ENCODE results near the gene DNAH8. TPM values are rescaled to one million over a fixed set of nuclear protein-coding genes. Genes with fewer than 3 reads are reported as not detected.

DNAH8 gene
- total RNA-seq, 1 experiment from 2014 or later: not detected

DNA sequence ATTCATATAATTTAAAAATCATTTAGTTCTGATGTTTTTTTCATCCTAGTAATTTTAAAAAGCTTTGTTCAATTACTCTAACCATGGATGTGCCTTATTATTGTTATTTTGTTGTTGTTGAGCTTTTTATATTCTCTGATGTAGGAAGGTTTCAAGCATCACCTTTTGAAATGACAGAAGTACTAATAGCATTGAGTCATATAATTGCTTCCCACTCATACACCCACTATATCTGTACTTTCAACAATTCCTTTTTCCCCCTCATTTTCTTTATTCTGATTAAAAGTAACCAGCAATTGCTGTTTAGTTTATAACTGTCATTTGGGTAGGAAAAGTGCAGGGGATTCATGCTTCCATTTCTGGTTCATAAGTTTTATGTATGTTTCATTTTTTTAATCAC is 38.6 kb downstream of the DNAH8 start:
- H3K79me2 ChIP-seq (ENCODE audit: insufficient read depth, low read length): no peaks in the 10 kb centered on the region
- no peaks in the 10 kb centered on the region for H3K36me3 ChIP-seq (ENCODE audit: control insufficient read depth in 1 of 2, insufficient read depth in 2 of 2, low read length in 2 of 2)
- BruUV-seq (replicated peaks): no TSS peak
- H3K27me3 ChIP-seq (ENCODE audit: insufficient read depth, low read length): no peaks in the 10 kb centered on the region
- H3K4me3 ChIP-seq (replicated peaks in 1 of 2; ENCODE audit: low read depth in 1 of 2, low read length in 2 of 2): no peak overlapping the region
- H4K20me1 ChIP-seq (ENCODE audit: insufficient read depth): no peaks in the 10 kb centered on the region
- no peak overlapping the region for H3K4me2 ChIP-seq (ENCODE audit: low read length)
- ATAC-seq (no peak), DNase-seq (ENCODE audit: low read depth, low spot score) (no peak)
- no peak overlapping the region for H2AFZ ChIP-seq (ENCODE audit: low read depth, low read length, poor library complexity, severe bottlenecking)
- H3K4me1 ChIP-seq (ENCODE audit: control insufficient read depth in 1 of 2, insufficient read depth in 2 of 2, low read length in 2 of 2): peaks cover 13 to 20% of the 10 kb centered on the region in 2 experiments
- TF ChIP-seq CEBPB (IDR thresholded peaks at IDR 0.05; ENCODE audit: low read depth) (no peak), EGR1 (IDR thresholded peaks at IDR 0.05; ENCODE audit: low read depth) (no peak), ZFX (IDR thresholded peaks at IDR 0.05) (no peak), FOSL1 (IDR thresholded peaks at IDR 0.05; ENCODE audit: low read depth) (no peak), RAD21 (IDR thresholded peaks at IDR 0.05; ENCODE audit: low read depth) (no peak), TCF7L2 (IDR thresholded peaks at IDR 0.05; ENCODE audit: borderline replicate concordance, extremely low read depth, insufficient read depth, insufficient read length) (no peak), CBX3 (IDR thresholded peaks at IDR 0.05; ENCODE audit: low read depth) (no peak), POLR2A (IDR thresholded peaks at IDR 0.05; ENCODE audit: borderline replicate concordance, extremely low read depth, insufficient read depth, insufficient read length) (no peak)
- RAD21 ChIA-PET (ENCODE audit: low non-redundant PET in 1 of 2, low total read pairs in 2 of 2, uncharacterized antibody in 2 of 2, unreplicated experiment in 2 of 2): no interaction called here
- POLR2A ChIA-PET: no interaction called here
- intact Hi-C loops (cut with micrococcal nuclease): no loop called here
- no peaks in the 10 kb centered on the region for H3K9me2 ChIP-seq (ENCODE audit: insufficient read depth)
- H3K9me3 ChIP-seq (ENCODE audit: control insufficient read depth in 1 of 2, insufficient read depth in 1 of 2, low read depth in 1 of 2, low read length in 2 of 2): no peaks in the 10 kb centered on the region
- CTCF ChIA-PET: interaction anchor here (1.1 to 1.7 kb wide), 3 partner anchors 12 to 20 kb away, joined by 3 to 5 read pairs (median 3); no protein-coding TSS in a partner anchor
- no peak overlapping the region for H3K27ac ChIP-seq (ENCODE audit: low read depth, low read length)
- no peak overlapping the region for H3K9ac ChIP-seq (ENCODE audit: low read length)

DNA sequence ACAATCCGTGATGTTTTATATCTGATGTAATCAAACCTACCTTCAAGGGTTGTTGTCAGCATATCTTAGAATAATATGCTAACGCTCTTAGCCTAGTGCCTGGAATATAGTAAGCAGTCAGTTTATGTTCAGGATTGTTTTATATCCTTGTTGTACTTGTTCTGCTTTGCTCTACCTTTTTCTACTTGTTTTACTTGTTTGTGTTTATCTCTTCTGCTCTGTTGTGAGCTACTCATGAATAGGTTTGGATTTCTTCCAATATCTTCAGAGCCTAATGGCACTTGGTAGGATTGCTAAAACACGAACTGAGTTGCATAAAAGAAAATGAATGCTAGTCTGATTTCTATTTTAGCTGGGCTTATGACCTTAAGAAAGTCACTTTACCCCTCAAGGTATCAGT is 40.1 kb downstream of the DNAH8 start:
- ChIA-PET CTCF (interaction anchor here (1.0 to 1.1 kb wide), 2 partner anchors 16 to 19 kb away, joined by 3 to 4 read pairs; no protein-coding TSS in a partner anchor), POLR2A (no interaction called here), RAD21 (ENCODE audit: low non-redundant PET in 1 of 2, low total read pairs in 2 of 2, uncharacterized antibody in 2 of 2, unreplicated experiment in 2 of 2) (no interaction called here)
- Histone ChIP-seq H3K9ac (ENCODE audit: low read length) (0 out of 2 replicates have a peak overlapping the region, but pooled peaks have one; percentile 41), H4K20me1 (ENCODE audit: insufficient read depth) (no peaks in the 10 kb centered on the region), H3K27me3 (ENCODE audit: insufficient read depth, low read length) (no peaks in the 10 kb centered on the region), H2AFZ (ENCODE audit: low read depth, low read length, poor library complexity, severe bottlenecking) (peak overlapping the region; percentile 66), H3K9me3 (ENCODE audit: control insufficient read depth in 1 of 2, insufficient read depth in 1 of 2, low read depth in 1 of 2, low read length in 2 of 2) (no peaks in the 10 kb centered on the region), H3K27ac (ENCODE audit: low read depth, low read length) (no peak overlapping the region), H3K9me2 (ENCODE audit: insufficient read depth) (no peaks in the 10 kb centered on the region), H3K79me2 (ENCODE audit: insufficient read depth, low read length) (no peaks in the 10 kb centered on the region), H3K4me1 (ENCODE audit: control insufficient read depth in 1 of 2, insufficient read depth in 2 of 2, low read length in 2 of 2) (peaks cover 13 to 20% of the 10 kb centered on the region in 2 experiments), H3K4me2 (ENCODE audit: low read length) (peak overlapping the region; percentile 72), H3K4me3 (replicated peaks in 1 of 2; ENCODE audit: low read depth in 1 of 2, low read length in 2 of 2) (0 out of 4 replicates have a peak overlapping the region, but pooled peaks of 1 of the 2 experiments have one; percentile 11), H3K36me3 (ENCODE audit: control insufficient read depth in 1 of 2, insufficient read depth in 2 of 2, low read length in 2 of 2) (no peaks in the 10 kb centered on the region)
- DNase-seq (ENCODE audit: low read depth, low spot score) (peak; percentile 32), ATAC-seq (peak; percentile 57; the same call in 1 of the 2 replicates)
- intact Hi-C loops (cut with micrococcal nuclease): no loop called here
- no TSS peak for BruUV-seq (replicated peaks)
- peak; percentile 69 for TF ChIP-seq JUND (IDR thresholded peaks at IDR 0.05)
- no peak for TF ChIP-seq EGR1 (IDR thresholded peaks at IDR 0.05; ENCODE audit: low read depth)
- TF ChIP-seq FOSL1 (IDR thresholded peaks at IDR 0.05; ENCODE audit: low read depth): no peak
- peak; percentile 24; the same call in 1 of the 2 replicates for TF ChIP-seq POLR2AphosphoS5 (IDR thresholded peaks at IDR 0.05; ENCODE audit: low read depth, low read length)
- peak; percentile 51 for TF ChIP-seq CEBPB (IDR thresholded peaks at IDR 0.05; ENCODE audit: low read depth)
- TF ChIP-seq ZFX (IDR thresholded peaks at IDR 0.05): no peak
- TF ChIP-seq CBX3 (IDR thresholded peaks at IDR 0.05; ENCODE audit: low read depth): peak; percentile 71; the same call in 1 of the 2 replicates
- no peak for TF ChIP-seq ELF1 (IDR thresholded peaks at IDR 0.05; ENCODE audit: borderline replicate concordance, low read depth)
- no peak for TF ChIP-seq EZH2 (IDR thresholded peaks at IDR 0.05)
- no peak for TF ChIP-seq POLR2A (IDR thresholded peaks at IDR 0.05; ENCODE audit: borderline replicate concordance, extremely low read depth, insufficient read depth, insufficient read length)
- TF ChIP-seq YY1 (IDR thresholded peaks at IDR 0.05; ENCODE audit: extremely low read depth, insufficient replicate concordance, low read depth, low read length): no peak
- TF ChIP-seq, protein P1, sequence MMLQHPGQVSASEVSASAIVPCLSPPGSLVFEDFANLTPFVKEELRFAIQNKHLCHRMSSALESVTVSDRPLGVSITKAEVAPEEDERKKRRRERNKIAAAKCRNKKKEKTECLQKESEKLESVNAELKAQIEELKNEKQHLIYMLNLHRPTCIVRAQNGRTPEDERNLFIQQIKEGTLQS (IDR thresholded peaks at IDR 0.05): no peak
- TF ChIP-seq, protein P2, sequence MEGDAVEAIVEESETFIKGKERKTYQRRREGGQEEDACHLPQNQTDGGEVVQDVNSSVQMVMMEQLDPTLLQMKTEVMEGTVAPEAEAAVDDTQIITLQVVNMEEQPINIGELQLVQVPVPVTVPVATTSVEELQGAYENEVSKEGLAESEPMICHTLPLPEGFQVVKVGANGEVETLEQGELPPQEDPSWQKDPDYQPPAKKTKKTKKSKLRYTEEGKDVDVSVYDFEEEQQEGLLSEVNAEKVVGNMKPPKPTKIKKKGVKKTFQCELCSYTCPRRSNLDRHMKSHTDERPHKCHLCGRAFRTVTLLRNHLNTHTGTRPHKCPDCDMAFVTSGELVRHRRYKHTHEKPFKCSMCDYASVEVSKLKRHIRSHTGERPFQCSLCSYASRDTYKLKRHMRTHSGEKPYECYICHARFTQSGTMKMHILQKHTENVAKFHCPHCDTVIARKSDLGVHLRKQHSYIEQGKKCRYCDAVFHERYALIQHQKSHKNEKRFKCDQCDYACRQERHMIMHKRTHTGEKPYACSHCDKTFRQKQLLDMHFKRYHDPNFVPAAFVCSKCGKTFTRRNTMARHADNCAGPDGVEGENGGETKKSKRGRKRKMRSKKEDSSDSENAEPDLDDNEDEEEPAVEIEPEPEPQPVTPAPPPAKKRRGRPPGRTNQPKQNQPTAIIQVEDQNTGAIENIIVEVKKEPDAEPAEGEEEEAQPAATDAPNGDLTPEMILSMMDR (IDR thresholded peaks at IDR 0.05 in 2 of 3, conservative IDR thresholded peaks at IDR 0.05 in 1 of 3; ENCODE audit: borderline replicate concordance in 1 of 3, insufficient read depth in 1 of 3, low read depth in 2 of 3, low read length in 2 of 3): no peak
- TF ChIP-seq, protein P3, sequence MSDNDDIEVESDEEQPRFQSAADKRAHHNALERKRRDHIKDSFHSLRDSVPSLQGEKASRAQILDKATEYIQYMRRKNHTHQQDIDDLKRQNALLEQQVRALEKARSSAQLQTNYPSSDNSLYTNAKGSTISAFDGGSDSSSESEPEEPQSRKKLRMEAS (IDR thresholded peaks at IDR 0.05): no peak
